MCF 10A (cell line): ENCODE data around the gene STARD13. TPM values are rescaled to one million over a fixed set of nuclear protein-coding genes. Genes with fewer than 3 reads are reported as not detected.
A peak's percentile ranks its signal among the peaks of the same experiment; 100 is the strongest.

Source experiments
- BruUV-seq: library from RNA; stranded (reverse); fragments of 400-500 nt; replicated peaks from 2 replicates; lab custom pipeline; 2021; lab: Mats Ljungman, UMichigan
- CTCF ChIA-PET: fragments of 300-600 bp; sonication (Branson Sonifier 250); formaldehyde crosslinking; extraction: SDS; loops from one replicate; lab custom pipeline; 2021; ENCODE audit warnings: antibody characterized with exemption, inconsistent platforms; lab: Yijun Ruan, JAX
- POLR2A ChIA-PET: fragments of 300-600, 350-650 bp; sonication (Branson Sonifier 250); formaldehyde crosslinking; extraction: SDS; loops from one replicate; lab custom pipeline; 2020; ENCODE audit warnings: antibody characterized with exemption, inconsistent platforms; lab: Yijun Ruan, JAX
- DNase-seq: peaks from one replicate; pipeline ENCODE4 v3.0.0-alpha.2; 2018; ENCODE audit not compliant: unreplicated experiment
- H3K27ac Mint-ChIP-seq: one replicate; pipeline ENCODE4 v1.8.0; 2022; ENCODE audit warnings: mild to moderate bottlenecking, low read depth, mixed read lengths; ENCODE audit not compliant: unreplicated experiment
- H3K27me3 Mint-ChIP-seq: one replicate; pipeline ENCODE4 v1.8.0; 2022; ENCODE audit warnings: mixed read lengths; ENCODE audit not compliant: insufficient read depth, unreplicated experiment
- H3K36me3 Mint-ChIP-seq: one replicate; pipeline ENCODE4 v1.8.0; 2022; ENCODE audit warnings: mild to moderate bottlenecking, moderate library complexity, mixed read lengths; ENCODE audit not compliant: insufficient read depth, unreplicated experiment
- H3K4me1 Mint-ChIP-seq: one replicate; pipeline ENCODE4 v1.8.0; 2022; ENCODE audit warnings: mixed read lengths; ENCODE audit not compliant: insufficient read depth, unreplicated experiment
- H3K4me3 Mint-ChIP-seq: one replicate; pipeline ENCODE4 v1.8.0; 2022; ENCODE audit warnings: mild to moderate bottlenecking, moderate library complexity, mixed read lengths; ENCODE audit not compliant: unreplicated experiment
- H3K9me3 Mint-ChIP-seq: one replicate; pipeline ENCODE4 v1.8.0; 2022; ENCODE audit warnings: mixed read lengths; ENCODE audit not compliant: unreplicated experiment
- CTCF ChIP-seq: fragments of 200-600 bp; IDR thresholded peaks from one replicate; pipeline ENCODE4 v1.8.0; 2022; ENCODE audit warnings: antibody characterized with exemption, mild to moderate bottlenecking; ENCODE audit not compliant: unreplicated experiment
- intact Hi-C: fragments of 100-400 bp; cut with micrococcal nuclease; formaldehyde crosslinking; loops from 2 replicates; pipeline ENCODE4 v1.14.1; 2022
- total RNA-seq: library from RNA; stranded (reverse); gene quantifications from 2 replicates; pipeline ENCODE4 v1.2.3, GENCODE V29; 2022

Gene STARD13
- total RNA-seq, 1 experiment from 2014 or later, result 31.9 TPM

GRCh38 chr13:33261387-33262061, 24.0 kb downstream of the STARD13 start:
- peaks cover 29% of the 10 kb centered on the region for H3K36me3 Mint-ChIP-seq
- no peak overlapping the region for H3K4me3 Mint-ChIP-seq
- intact Hi-C loops, result loop anchor here (2.0 kb wide), 1 partner anchor 23 kb away; the partner anchor contains the start of gene STARD13
- H3K27ac Mint-ChIP-seq, result peak overlapping the region; percentile 64
- ChIA-PET POLR2A (interaction anchor here (0.6 to 19.1 kb wide), 11 partner anchors 10 to 333 kb away, joined by 3 to 192 read pairs (median 5); partner anchors contain the start of gene STARD13), CTCF (interaction anchor here (0.5 to 2.0 kb wide), 7 partner anchors 9 to 1042 kb away, joined by 3 to 5 read pairs (median 3); no protein-coding TSS in a partner anchor)
- no peaks in the 10 kb centered on the region for H3K9me3 Mint-ChIP-seq
- no peak for TF ChIP-seq CTCF
- H3K27me3 Mint-ChIP-seq, result no peaks in the 10 kb centered on the region
- no TSS peak for BruUV-seq
- no peak for DNase-seq
- peaks cover 81% of the 10 kb centered on the region for H3K4me1 Mint-ChIP-seq

- ChIA-PET POLR2A (interaction anchor here (1.5 to 19.1 kb wide), 6 partner anchors 9 to 24 kb away, joined by 4 to 192 read pairs (median 27); partner anchors contain the start of gene STARD13), CTCF (interaction anchor here (0.6 to 2.0 kb wide), 7 partner anchors 9 to 822 kb away, joined by 3 to 6 read pairs (median 3); no protein-coding TSS in a partner anchor)
- Mint-ChIP-seq H3K9me3 (no peaks in the 10 kb centered on the region), H3K27me3 (no peaks in the 10 kb centered on the region), H3K4me3 (no peak overlapping the region), H3K4me1 (peaks cover 72% of the 10 kb centered on the region), H3K36me3 (peaks cover 28% of the 10 kb centered on the region), H3K27ac (peak overlapping the region; percentile 64)
- intact Hi-C loops, result no loop called here
- no peak for TF ChIP-seq CTCF
- DNase-seq, result peak; percentile 65
- BruUV-seq, result no TSS peak
These were observed 25.1 kb downstream of the STARD13 start for GRCh38 chr13:33260168-33261098.

GRCh38 chr13:33259296-33259695, 26.3 kb downstream of the STARD13 start:
- Mint-ChIP-seq H3K27ac (peak overlapping the region; percentile 65), H3K9me3 (no peaks in the 10 kb centered on the region), H3K4me1 (peaks cover 65% of the 10 kb centered on the region), H3K4me3 (no peak overlapping the region), H3K27me3 (no peaks in the 10 kb centered on the region), H3K36me3 (peaks cover 34% of the 10 kb centered on the region)
- DNase-seq, result no peak
- CTCF ChIA-PET, result interaction anchor here (0.7 to 1.6 kb wide), 4 partner anchors 19 to 763 kb away, joined by 3 to 5 read pairs (median 3); no protein-coding TSS in a partner anchor
- TF ChIP-seq CTCF, result no peak
- POLR2A ChIA-PET, result interaction anchor here (0.7 to 19.1 kb wide), 6 partner anchors 10 to 36 kb away, joined by 3 to 192 read pairs (median 22); partner anchors contain the start of gene STARD13
- intact Hi-C loops, result no loop called here
- no TSS peak for BruUV-seq
